Endodermal cell (in vitro differentiated cells): ENCODE data around the gene NBPF6. TPM values are rescaled to one million over a fixed set of nuclear protein-coding genes. Genes with fewer than 3 reads are reported as not detected.

ENCODE experiments used
- DNase-seq: peaks from one replicate; pipeline ENCODE4 v3.0.0-alpha.2; 2017
- H3K27ac ChIP-seq: 2 replicates; pipeline ENCODE4 v1.5.1; 2013; ENCODE audit warnings: mild to moderate bottlenecking, low read depth, low read length, moderate library complexity
- H3K27me3 ChIP-seq: 2 replicates; pipeline ENCODE4 v1.6.1; 2013; ENCODE audit warnings: mild to moderate bottlenecking, low read length, moderate library complexity; ENCODE audit not compliant: insufficient read depth, control insufficient read depth, poor library complexity, severe bottlenecking
- H3K36me3 ChIP-seq: 2 replicates; pipeline ENCODE4 v1.7.0; 2013; ENCODE audit warnings: mild to moderate bottlenecking, low read length, moderate library complexity; ENCODE audit not compliant: control insufficient read depth, insufficient read depth
- H3K4me1 ChIP-seq: one replicate; pipeline ENCODE4 v1.7.0; 2013; ENCODE audit warnings: low read length; ENCODE audit not compliant: control insufficient read depth, insufficient read depth
- H3K4me3 ChIP-seq: 2 replicates; pipeline ENCODE4 v1.5.1; 2013; ENCODE audit warnings: mild to moderate bottlenecking, low read length, moderate library complexity
- H3K9ac ChIP-seq: 2 replicates; pipeline ENCODE4 v1.6.1; 2013; ENCODE audit warnings: mild to moderate bottlenecking, low read length, moderate library complexity; ENCODE audit not compliant: poor library complexity, severe bottlenecking; ENCODE audit errors: extremely low read depth
- H3K9me3 ChIP-seq: 2 replicates; pipeline ENCODE4 v1.6.1; 2013; ENCODE audit warnings: mild to moderate bottlenecking, low read length, moderate library complexity; ENCODE audit not compliant: control insufficient read depth
- H3K27ac Mint-ChIP-seq: 2 replicates; pipeline ENCODE4 v1.8.0; 2020; ENCODE audit warnings: mixed read lengths
- H3K27me3 Mint-ChIP-seq: 2 replicates; pipeline ENCODE4 v1.8.0; 2021; ENCODE audit warnings: mild to moderate bottlenecking, mixed read lengths; ENCODE audit not compliant: insufficient read depth
- H3K36me3 Mint-ChIP-seq: 2 replicates; pipeline ENCODE4 v1.8.0; 2020; ENCODE audit warnings: low read depth, mixed read lengths
- H3K4me1 Mint-ChIP-seq: 2 replicates; pipeline ENCODE4 v1.8.0; 2020; ENCODE audit warnings: mixed read lengths
- H3K4me3 Mint-ChIP-seq: 2 replicates; pipeline ENCODE4 v1.8.0; 2020; ENCODE audit warnings: mild to moderate bottlenecking, moderate library complexity, mixed read lengths
- H3K9me3 Mint-ChIP-seq: 2 replicates; pipeline ENCODE4 v1.8.0; 2020; ENCODE audit warnings: mild to moderate bottlenecking, mixed read lengths
- WGBS, 2 experiments: methylation state at CpG; one replicate each; pipeline versions ENCODE4 v1.1.5 to v1.1.7; 2013; ENCODE audit warnings: missing lambda C conversion rate in 2 of 2, mixed read lengths in 1 of 2; ENCODE audit not compliant: insufficient coverage in 1 of 2, insufficient read length in 1 of 2; 5-methylcytosine and 5-hydroxymethylcytosine counted together
- total RNA-seq, 2 donors: library from RNA; stranded (reverse); fragmentation: NEBNext Ultra II Directional in 1 of 2; extraction: Animal tissue kit (Norgen Biotek cat#: 25700) in 1 of 2; gene quantifications; 2 replicates in 1 of 2; 3 replicates in 1 of 2; pipeline ENCODE4 v1.2.1, GENCODE V29; 2021
- TF ChIP-seq, protein P1 (sequence below): fragments of 200-600 bp; sonication (generic); conservative IDR thresholded peaks from 2 replicates; pipeline ENCODE4 v1.5.0; 2021; ENCODE audit warnings: antibody characterized with exemption, mild to moderate bottlenecking

Gene NBPF6
- total RNA-seq, 2 donors from 2014 or later: not detected

DNA sequence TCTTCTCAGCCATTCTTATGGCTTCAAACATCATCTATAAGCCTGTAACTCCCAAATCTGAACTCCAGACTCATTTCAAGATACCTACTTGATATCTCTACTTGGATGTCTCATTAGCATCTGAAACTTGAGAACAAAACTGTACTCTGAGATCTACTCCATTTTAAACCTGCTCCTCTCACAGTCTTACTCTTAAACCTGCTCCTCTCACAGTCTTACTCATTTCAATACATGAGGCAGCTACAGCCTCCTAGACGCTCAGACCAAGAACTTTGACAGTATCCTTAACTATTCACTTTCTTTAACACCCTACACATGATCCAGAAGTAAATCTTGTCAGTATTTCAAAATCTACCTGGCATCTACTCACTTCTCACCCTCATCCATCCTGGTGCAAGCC is 54.3 kb downstream of the NBPF6 start:
- H3K27ac ChIP-seq: no peak overlapping the region
- Mint-ChIP-seq H3K4me3 (no peak overlapping the region), H3K27ac (no peak overlapping the region), H3K4me1 (peaks cover 2% of the 10 kb centered on the region), H3K27me3 (no peaks in the 10 kb centered on the region), H3K9me3 (no peaks in the 10 kb centered on the region), H3K36me3 (no peaks in the 10 kb centered on the region)
- H3K9me3 ChIP-seq: peaks cover 10% of the 10 kb centered on the region
- peaks cover 4% of the 10 kb centered on the region for H3K4me1 ChIP-seq
- no peaks in the 10 kb centered on the region for H3K36me3 ChIP-seq
- 86 to 92% methylated on average over 1 of the region's 1 CpG for WGBS, 2 experiments
- no peak for DNase-seq
- H3K9ac ChIP-seq: no peak overlapping the region
- H3K4me3 ChIP-seq: no peak overlapping the region
- TF ChIP-seq, protein P1, sequence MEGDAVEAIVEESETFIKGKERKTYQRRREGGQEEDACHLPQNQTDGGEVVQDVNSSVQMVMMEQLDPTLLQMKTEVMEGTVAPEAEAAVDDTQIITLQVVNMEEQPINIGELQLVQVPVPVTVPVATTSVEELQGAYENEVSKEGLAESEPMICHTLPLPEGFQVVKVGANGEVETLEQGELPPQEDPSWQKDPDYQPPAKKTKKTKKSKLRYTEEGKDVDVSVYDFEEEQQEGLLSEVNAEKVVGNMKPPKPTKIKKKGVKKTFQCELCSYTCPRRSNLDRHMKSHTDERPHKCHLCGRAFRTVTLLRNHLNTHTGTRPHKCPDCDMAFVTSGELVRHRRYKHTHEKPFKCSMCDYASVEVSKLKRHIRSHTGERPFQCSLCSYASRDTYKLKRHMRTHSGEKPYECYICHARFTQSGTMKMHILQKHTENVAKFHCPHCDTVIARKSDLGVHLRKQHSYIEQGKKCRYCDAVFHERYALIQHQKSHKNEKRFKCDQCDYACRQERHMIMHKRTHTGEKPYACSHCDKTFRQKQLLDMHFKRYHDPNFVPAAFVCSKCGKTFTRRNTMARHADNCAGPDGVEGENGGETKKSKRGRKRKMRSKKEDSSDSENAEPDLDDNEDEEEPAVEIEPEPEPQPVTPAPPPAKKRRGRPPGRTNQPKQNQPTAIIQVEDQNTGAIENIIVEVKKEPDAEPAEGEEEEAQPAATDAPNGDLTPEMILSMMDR: no peak
- no peaks in the 10 kb centered on the region for H3K27me3 ChIP-seq

DNA sequence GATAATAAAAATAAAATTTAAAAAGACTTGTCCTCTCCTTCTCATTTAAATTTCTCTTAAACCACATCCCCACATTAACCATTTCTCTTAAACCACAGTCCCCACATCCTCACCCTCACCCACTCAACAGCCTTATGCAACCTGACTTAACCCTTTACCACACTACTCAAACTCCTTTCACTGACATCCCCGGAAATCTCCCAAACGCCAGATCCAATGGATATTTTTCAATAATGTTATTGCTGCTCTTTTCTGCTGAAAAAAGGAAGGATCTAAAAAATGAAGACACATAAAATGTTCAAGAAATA is 55.6 kb downstream of the NBPF6 start:
- Histone ChIP-seq H3K36me3 (no peaks in the 10 kb centered on the region), H3K4me1 (peaks cover 4% of the 10 kb centered on the region), H3K9ac (no peak overlapping the region), H3K4me3 (no peak overlapping the region), H3K27me3 (no peaks in the 10 kb centered on the region), H3K27ac (no peak overlapping the region), H3K9me3 (peaks cover 22% of the 10 kb centered on the region)
- TF ChIP-seq, protein P1: no peak
- H3K4me3 Mint-ChIP-seq: no peak overlapping the region
- peaks cover 11% of the 10 kb centered on the region for H3K9me3 Mint-ChIP-seq
- no peak for DNase-seq
- H3K36me3 Mint-ChIP-seq: no peaks in the 10 kb centered on the region
- 81% methylated on average over 2 of the region's 2 CpGs; no CpG with 5 or more reads in 1 of the 2 experiments for WGBS, 2 experiments
- H3K27me3 Mint-ChIP-seq: no peaks in the 10 kb centered on the region
- peaks cover 2% of the 10 kb centered on the region for H3K4me1 Mint-ChIP-seq
- H3K27ac Mint-ChIP-seq: no peak overlapping the region

DNA sequence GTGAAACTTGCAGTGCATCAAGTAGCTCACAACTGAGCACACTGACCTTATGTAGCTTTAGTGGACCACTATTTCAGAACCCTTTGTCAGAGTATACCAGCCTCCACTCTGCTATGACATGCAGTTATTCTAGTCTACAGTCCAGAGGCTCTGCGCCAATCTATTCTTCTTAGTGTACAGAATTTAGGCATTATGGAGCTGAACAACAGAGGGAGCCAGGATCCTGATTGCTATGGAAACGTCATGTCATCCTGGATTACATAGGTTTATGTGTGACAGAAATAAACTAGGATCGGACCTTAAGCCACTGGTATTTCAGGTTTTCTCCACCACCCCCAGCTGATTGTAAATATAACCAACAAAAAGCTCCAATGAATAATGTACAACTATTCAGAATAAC is 61.6 kb downstream of the NBPF6 start:
- Histone ChIP-seq H3K27me3 (no peaks in the 10 kb centered on the region), H3K4me3 (no peak overlapping the region), H3K27ac (no peak overlapping the region), H3K9me3 (peaks cover 17% of the 10 kb centered on the region), H3K36me3 (no peaks in the 10 kb centered on the region), H3K4me1 (no peaks in the 10 kb centered on the region), H3K9ac (no peak overlapping the region)
- H3K4me3 Mint-ChIP-seq: no peak overlapping the region
- no peak overlapping the region for H3K27ac Mint-ChIP-seq
- no peak for DNase-seq
- H3K36me3 Mint-ChIP-seq: no peaks in the 10 kb centered on the region
- peaks cover 11% of the 10 kb centered on the region for H3K9me3 Mint-ChIP-seq
- H3K4me1 Mint-ChIP-seq: no peaks in the 10 kb centered on the region
- no peaks in the 10 kb centered on the region for H3K27me3 Mint-ChIP-seq
- 76 to 100% methylated on average over 1 to 3 of the region's 3 CpGs for WGBS, 2 experiments
- TF ChIP-seq, protein P1: no peak
